K562 treated with DMSO at 1 percent for 12 hours (cell line): ENCODE measurements around the gene MXRA8. TPM values are rescaled to one million over a fixed set of nuclear protein-coding genes. Genes with fewer than 3 reads are reported as not detected.

ENCODE experiments used
- total RNA-seq: library from RNA; unstranded; fragments of 300-600 nt; gene quantifications from 2 replicates; pipeline ENCODE4 v1.2.3, GENCODE V29; 2022; ENCODE audit not compliant: insufficient read depth

MXRA8 gene
- total RNA-seq, result 9.5 and 9.6 TPM in 2 replicates

GRCh38 chr1:1358433-1359271 lies at the start of gene MXRA8:
Gene MXRA8, minus strand, starts transcription at chr1:1358555. Its CDS starts 51 bp downstream, at chr1:1358504.

GRCh38 chr1:1406821-1407635 lies 48.7 kb upstream of the MXRA8 start, which contains the start of gene MRPL20:
Gene MRPL20, minus strand, starts transcription at chr1:1407293. Its CDS starts 76 bp downstream, at chr1:1407217.

DNA sequence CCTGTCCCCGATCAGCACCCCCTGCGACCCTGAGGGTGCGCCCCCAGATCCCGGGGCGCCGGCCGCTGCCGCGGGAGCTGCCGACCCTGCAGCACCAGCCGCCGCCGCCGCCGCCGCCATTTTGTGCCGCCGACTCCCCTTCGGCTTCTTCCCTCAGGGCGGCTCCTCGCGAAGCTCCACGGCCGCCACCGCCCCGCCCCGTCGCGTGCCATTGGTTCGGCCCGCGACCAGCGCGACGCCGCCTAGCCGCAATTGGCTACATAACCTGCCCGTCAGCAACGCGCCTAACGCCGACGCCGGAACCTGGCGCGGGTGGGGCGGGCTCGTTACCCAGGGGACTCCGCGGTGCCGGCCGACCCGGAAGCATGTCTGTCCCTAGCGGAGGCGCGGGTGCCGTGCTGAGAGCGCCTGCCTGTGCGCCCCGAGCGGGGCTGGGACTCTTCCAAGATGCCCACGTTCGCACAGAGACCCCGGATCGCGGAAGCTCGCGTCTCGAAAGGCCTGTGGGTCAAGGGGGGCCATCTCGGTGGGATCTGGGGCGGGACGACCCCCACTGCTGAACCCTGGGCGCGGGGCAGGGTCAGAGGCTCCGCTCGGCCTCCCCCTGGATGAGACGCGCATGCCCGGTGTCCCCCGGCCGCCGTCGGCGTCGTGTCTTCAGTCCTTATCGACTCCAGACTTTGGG lies 41.0 kb upstream of the MXRA8 start, which contains the start of gene CCNL2:
TSS of gene CCNL2 (minus strand) at position 149 of the 685 bp plus-strand sequence. CDS start at position 120, 29 bp downstream.

GRCh38 chr1:1374929-1375662 lies 16.7 kb upstream of the MXRA8 start, which contains the start of gene AURKAIP1:
Gene AURKAIP1, minus strand, starts transcription at chr1:1375207. Its CDS starts 451 bp downstream, at chr1:1374756.

GRCh38 chr1:1349256-1350012 lies 8.9 kb downstream of the MXRA8 start, which contains the start of gene DVL1:
Gene DVL1, minus strand, starts transcription at chr1:1349418. Its CDS starts 353 bp downstream, at chr1:1349065.

GRCh38 chr1:1331068-1331965 lies 27.0 kb downstream of the MXRA8 start, which contains the start of gene TAS1R3:
Gene TAS1R3, plus strand, starts transcription at chr1:1331280. Its CDS starts 66 bp downstream, at chr1:1331346.

GRCh38 chr1:1324524-1325287 lies 33.6 kb downstream of the MXRA8 start, which contains the start of the genes CPTP and INTS11:
Gene CPTP, plus strand, starts transcription at chr1:1324802. Its CDS starts 2,109 bp downstream, at chr1:1326911.
Gene INTS11, minus strand, starts transcription at chr1:1324660. Its CDS starts 52 bp downstream, at chr1:1324608.

DNA sequence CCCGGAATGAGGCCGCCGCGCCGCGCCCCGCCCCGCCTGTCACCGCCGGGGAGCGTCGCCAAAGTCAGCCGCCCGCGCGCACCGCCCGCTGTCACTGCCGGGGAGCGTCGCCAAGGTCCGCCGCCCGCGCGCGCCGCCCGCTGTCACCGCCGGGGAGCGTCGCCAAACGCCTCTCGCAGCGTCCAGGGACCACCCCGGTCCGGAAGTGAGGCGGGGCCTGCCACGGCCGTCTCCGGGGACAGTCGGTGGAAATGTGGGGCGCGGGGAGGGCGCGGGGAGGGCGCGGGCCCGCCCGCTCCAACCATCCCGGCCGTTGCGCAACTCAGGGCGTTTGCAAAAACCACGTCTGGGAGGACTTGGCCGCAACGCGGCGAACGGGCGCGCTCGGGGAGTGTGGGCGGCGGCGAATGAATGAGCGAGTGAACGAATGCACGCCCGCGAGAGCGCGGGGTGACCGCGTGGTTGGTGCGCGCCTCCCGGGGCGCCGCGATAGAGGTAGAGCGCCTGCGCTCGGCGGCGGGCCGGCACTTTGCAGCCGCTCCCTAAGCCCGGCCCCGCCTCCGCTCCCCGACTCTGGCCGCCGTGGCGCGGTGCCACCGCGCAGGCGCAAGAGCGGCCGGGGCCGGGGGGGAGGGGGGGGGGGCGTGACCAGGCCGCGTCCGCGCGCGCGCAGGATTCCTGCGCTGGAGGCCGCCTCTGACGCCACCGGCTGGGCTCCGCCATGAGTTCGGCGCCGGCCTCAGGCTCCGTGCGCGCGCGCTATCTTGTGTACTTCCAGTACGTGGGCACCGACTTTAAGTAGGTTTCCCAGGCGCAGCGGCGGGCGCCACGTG lies 50.2 kb downstream of the MXRA8 start, which contains the start of the genes ACAP3 and PUSL1:
TSS of gene ACAP3 (minus strand) at position 8 of the 833 bp plus-strand sequence. CDS start 115 bp downstream, outside the sequence.
TSS of gene PUSL1 (plus strand) at position 675 of the 833 bp plus-strand sequence. CDS start at position 722, 47 bp downstream.

Other genes starting within 250 kb of the MXRA8 start
- gene C1orf159, start 242.5 kb downstream of the MXRA8 start, total RNA-seq, result 18.6 and 20.1 TPM in 2 replicates
- gene TTLL10, start 184.7 kb downstream of the MXRA8 start, total RNA-seq, result not detected in 2 replicates
- not detected in 2 replicates for gene TNFRSF18, start 152.0 kb downstream of the MXRA8 start, total RNA-seq
- gene TNFRSF4, start 144.4 kb downstream of the MXRA8 start, total RNA-seq, result not detected in 2 replicates
- gene SDF4, start 126.6 kb downstream of the MXRA8 start, total RNA-seq, result 225 and 241 TPM in 2 replicates
- gene B3GALT6, start 126.3 kb downstream of the MXRA8 start, total RNA-seq, result 10.9 and 12.4 TPM in 2 replicates
- gene C1QTNF12, start 111.8 kb downstream of the MXRA8 start, total RNA-seq, result 1.5 TPM in 1 of 2 replicates, not detected in the other
- 113 and 137 TPM in 2 replicates for gene UBE2J2, start 84.7 kb downstream of the MXRA8 start, total RNA-seq
- 1.6 and 1.8 TPM in 2 replicates for gene SCNN1D, start 78.1 kb downstream of the MXRA8 start, total RNA-seq
- 32.4 and 42.0 TPM in 2 replicates for gene ACAP3, start 50.6 kb downstream of the MXRA8 start, total RNA-seq
- gene PUSL1, start 50.0 kb downstream of the MXRA8 start, total RNA-seq, result 55.4 and 63.1 TPM in 2 replicates
- 176 and 179 TPM in 2 replicates for gene INTS11, start 33.9 kb downstream of the MXRA8 start, total RNA-seq
- gene CPTP, start 33.8 kb downstream of the MXRA8 start, total RNA-seq, result 25.3 and 37.2 TPM in 2 replicates
- 0.51 and 0.98 TPM in 2 replicates for gene TAS1R3, start 27.3 kb downstream of the MXRA8 start, total RNA-seq
- gene DVL1, start 9.1 kb downstream of the MXRA8 start, total RNA-seq, result 71.5 and 80.2 TPM in 2 replicates
- 226 and 364 TPM in 2 replicates for gene AURKAIP1, start 16.7 kb upstream of the MXRA8 start, total RNA-seq
- 73.7 and 213 TPM in 2 replicates for gene CCNL2, start 40.8 kb upstream of the MXRA8 start, total RNA-seq
- 103 and 150 TPM in 2 replicates for gene MRPL20, start 48.7 kb upstream of the MXRA8 start, total RNA-seq
- gene ANKRD65, start 62.7 kb upstream of the MXRA8 start, total RNA-seq, result not detected in 2 replicates
- 12.1 and 22.7 TPM in 2 replicates for gene VWA1, start 77.1 kb upstream of the MXRA8 start, total RNA-seq
- gene ATAD3C, start 91.1 kb upstream of the MXRA8 start, total RNA-seq, result not detected in 2 replicates
- 19.0 and 23.1 TPM in 2 replicates for gene ATAD3B, start 113.2 kb upstream of the MXRA8 start, total RNA-seq
- gene ATAD3A, start 153.6 kb upstream of the MXRA8 start, total RNA-seq, result 71.8 and 72.2 TPM in 2 replicates
- gene TMEM240, start 182.1 kb upstream of the MXRA8 start, total RNA-seq, result 1.6 and 1.7 TPM in 2 replicates
- gene SSU72, start 216.3 kb upstream of the MXRA8 start, total RNA-seq, result 203 and 237 TPM in 2 replicates
- gene FNDC10, start 241.6 kb upstream of the MXRA8 start, total RNA-seq, result 3.6 and 3.9 TPM in 2 replicates